Keratinocyte (primary cell): ENCODE results near the gene RAB3IP.

ENCODE experiments used
- CTCF ChIP-seq, 3 experiments: IDR thresholded peaks in 1 of 3; conservative IDR thresholded peaks in 1 of 3; optimal IDR thresholded peaks in 1 of 3; 2 replicates in 2 of 3; 3 replicates in 1 of 3; pipeline versions ENCODE3 to v1.5.1; 2011; ENCODE audit warnings: low read length in 3 of 3, mild to moderate bottlenecking in 3 of 3, moderate library complexity in 2 of 3, control low read depth in 1 of 3, inconsistent platforms in 1 of 3; ENCODE audit not compliant: insufficient read depth in 2 of 3; ENCODE audit errors: extremely low read depth in 1 of 3
- EZH2 ChIP-seq: IDR thresholded peaks from one replicate; pipeline ENCODE4 v1.6.1; 2012; ENCODE audit warnings: inconsistent platforms, mild to moderate bottlenecking, low read length, moderate library complexity

GRCh38 chr12:69698769-69699540, 39.7 kb upstream of the RAB3IP start, which contains the start of gene BEST3:
- TF ChIP-seq CTCF (optimal IDR thresholded peaks at IDR 0.05 in 1 of 3, IDR thresholded peaks at IDR 0.05 in 1 of 3, conservative IDR thresholded peaks at IDR 0.05 in 1 of 3; ENCODE audit: extremely low read depth in 1 of 3, insufficient read depth in 2 of 3, low read length in 3 of 3) (no peak), EZH2 (no peak)
